Measurements from ENCODE around the gene ADGRD1.

Gene ADGRD1

DNA sequence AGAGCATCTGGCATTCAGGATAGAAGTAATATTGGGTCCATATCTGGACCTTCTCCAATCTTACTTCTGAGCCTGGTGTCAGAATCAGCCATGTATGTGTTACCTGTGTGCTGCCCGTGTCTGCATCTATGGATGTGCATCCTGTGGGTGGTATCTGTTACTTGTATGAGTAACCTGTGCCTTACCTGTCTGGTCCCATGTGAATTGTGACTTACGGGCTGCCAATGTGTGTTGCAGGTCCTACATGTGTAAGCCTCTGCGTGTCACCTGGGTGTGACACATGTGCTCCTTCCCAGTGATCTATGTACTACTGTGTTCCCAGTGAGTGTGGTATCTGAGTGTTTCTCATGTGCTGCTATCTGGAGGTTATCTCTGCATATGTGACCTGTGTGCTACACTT, 208.4 kb downstream of the ADGRD1 start:
- no peak for DNase-seq (ENCODE audit: low spot score)

DNA sequence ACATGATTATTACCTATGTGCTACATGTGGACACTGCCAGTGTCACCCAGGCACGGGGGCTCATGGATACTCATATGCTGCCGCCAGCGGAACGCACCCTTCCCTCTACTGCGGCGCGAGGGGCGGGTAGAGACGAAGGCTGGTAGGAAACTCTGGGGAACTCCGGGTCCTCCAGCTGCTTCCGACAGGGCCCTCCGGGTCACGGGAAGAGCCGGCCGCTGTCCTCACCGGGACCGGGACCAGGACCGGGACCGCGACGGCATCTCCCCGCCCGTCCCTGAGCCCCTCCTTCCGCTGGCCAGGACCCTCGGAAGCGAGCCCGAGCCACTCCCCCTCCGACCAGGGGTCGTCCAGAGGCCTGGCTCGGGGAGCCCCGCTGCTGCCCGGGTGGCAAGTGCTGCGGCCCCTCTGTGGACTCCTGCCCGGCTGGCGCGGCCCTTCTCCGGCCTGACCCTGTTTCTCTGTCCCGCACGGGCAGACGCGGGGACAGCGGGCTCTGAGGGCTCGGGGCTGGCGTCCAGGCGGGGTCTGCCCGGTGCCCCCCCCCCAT, 209.6 kb downstream of the ADGRD1 start:
- no peak for DNase-seq (ENCODE audit: low spot score)

DNA sequence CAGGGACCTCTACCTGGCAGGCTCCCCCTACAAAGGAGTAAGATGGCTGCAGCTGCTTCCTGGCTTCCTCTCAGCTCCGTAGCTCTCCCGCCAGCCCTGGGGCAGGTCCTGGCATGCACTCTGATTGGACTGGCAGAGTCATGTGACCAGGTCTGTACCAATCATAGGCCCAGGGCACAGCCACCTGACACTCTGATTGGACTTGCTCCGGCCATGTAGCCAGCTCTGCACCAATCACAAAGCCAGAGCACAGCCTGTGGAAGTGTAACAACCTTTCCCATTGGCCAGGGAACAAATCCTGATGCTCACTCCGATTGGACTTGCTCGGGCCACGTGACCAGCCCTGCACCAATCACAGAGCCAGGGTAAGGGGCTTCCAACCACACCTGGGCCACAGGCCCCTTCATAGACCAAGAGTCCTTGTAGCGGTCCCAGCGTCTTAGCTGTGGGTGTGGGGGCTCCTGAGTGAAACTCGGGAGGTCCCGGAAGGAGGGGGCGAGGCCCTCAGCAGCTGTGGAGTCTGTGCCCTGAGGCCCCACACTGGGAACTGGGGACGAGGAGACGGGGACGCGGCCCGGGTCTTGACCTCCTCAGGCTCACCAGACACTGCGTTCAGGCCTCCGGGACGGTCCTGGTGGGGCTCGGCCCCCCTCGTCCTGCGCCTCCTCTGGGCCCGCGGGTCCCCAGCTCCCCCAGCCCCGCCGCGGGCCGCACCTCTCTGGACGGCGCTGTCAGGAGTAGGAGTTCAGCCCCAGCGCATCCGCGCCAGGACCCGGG, 210.6 kb downstream of the ADGRD1 start:
- peak; percentile 44 for DNase-seq (ENCODE audit: low spot score)

DNA sequence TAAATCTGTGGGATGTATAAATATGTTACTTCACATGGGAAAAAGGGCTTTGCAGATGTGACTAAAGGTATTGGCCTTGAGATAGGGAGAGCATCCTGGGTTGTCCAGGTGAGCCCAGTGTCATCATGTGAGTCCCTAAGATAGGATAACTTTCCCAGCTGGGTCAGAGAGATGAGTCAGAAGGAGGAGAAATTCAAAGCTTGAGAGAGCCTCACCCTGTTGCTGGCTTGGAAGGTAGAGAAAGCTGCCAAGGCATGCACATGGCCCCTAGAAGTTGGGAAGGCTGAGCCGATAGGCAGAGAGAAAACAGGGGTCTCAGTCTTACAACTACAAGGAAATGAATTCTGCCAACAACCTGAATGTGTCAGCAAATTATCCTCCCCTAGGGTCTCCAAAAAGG, 213.0 kb downstream of the ADGRD1 start:
- DNase-seq (ENCODE audit: low spot score) = no peak

DNA sequence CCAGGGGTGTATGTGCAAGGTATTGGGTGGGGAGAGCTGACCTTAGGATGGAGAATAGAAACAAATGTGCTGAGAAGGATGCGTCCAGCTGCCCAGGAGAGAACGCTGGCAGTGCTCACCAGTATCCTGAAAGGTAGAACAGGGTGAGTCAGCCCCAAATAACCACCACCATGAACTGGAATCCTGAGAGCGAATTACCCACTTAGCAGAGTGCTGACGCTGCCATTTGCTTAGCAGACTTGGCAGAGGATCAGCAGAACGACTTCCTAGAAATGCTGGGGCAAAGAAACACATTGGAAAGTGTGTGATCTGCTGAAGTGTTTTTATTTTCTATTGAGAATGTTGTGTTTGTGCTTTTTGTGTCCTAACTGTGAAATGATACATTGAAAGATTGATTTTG, 213.6 kb downstream of the ADGRD1 start:
- DNase-seq (ENCODE audit: low spot score) = no peak

DNA sequence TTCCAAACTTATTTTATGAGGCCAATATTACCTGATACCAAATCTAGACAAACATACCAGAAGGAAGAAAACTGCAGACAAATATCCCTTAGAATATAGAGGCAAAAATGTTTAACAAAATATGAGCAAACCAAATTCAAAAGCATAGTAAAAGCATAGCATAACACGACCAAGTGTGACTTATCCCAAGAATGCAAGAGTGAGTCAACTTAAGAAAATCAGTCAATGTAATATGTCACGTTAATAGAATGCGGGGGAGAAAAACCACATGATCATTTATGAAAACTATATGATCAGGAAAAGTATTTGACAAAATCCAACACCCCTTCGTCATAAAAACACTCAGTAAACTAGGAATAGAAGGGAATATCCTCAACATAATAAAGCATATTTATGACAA, 217.3 kb downstream of the ADGRD1 start:
- no peak for DNase-seq (ENCODE audit: low spot score)

DNA sequence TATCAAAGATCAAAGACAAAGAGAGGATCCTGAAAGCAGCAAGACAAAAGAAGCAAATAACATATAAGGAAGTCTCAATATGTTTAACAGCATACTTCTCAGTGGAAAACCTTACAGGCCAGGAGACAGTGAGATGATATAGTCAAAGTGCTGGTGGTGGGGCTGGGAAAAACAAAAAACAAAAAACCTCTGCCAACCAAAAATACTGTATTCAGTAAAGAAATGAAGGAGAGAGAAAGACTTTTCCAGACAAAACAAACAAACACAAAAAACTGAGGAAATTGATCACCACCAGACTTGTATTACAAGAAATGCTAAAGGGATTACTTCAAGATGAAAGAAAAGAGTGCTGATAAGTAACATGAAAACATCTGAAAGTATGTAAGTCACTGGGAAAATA, 221.2 kb downstream of the ADGRD1 start:
- DNase-seq (ENCODE audit: low spot score) = no peak

DNA sequence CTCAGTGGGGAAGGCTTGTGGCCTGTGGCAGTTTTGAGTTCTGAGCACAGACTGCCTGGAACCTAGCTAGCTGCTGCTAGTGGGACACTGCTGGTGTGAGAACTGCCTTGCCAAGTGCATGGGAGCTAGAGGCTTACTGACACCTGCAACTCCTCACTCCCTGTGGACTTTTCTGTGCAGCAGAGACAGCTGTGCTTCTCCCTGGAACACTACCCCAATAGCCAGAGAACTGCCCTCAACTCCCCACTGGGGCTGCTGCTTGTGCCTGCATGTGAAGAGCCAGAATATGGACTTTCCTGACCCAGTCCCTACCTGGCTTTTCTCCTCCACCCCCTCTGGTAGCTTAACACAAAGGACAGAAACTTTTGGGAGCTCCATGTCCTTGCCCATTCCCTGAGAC, 222.6 kb downstream of the ADGRD1 start:
- DNase-seq (ENCODE audit: low spot score) = no peak

DNA sequence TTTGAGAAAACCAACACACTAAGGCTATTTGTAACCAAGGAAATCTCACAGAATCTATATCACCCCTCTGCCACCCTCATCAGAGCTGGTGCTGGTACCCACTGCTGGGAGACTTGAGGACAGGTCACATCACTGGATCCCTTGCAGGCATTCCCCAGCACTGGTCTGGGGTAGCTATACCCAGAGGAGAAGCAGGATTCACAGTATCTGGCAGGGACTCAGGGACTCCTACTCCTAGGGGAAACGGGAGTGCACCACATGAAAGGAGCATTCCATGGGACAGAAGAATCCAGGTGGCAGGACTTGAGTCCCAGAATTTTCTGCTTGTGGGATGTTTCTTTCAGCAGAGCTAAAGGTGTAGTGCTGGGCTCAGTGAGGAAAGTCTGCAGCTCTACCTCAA, 223.2 kb downstream of the ADGRD1 start:
- no peak for DNase-seq (ENCODE audit: low spot score)

DNA sequence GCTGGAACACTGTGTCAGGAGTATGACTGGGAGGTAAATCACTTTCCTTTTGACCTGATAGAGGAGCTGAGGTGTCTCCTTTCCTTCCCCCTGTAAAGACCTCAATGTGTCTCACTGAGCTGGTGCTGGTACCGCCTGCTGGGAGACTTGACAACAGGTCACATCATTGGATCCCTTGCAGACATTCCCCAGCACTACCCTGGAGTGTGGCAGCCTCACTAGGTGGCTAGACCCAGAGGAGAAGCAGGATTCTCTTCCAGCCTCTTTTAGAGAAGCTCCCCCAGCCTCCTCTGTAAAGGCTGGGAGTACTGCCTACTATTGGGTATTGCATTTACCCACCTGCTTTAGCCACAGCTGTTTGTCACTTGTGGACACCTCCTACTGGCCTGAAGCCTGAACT, 223.9 kb downstream of the ADGRD1 start:
- DNase-seq (ENCODE audit: low spot score) = no peak

DNA sequence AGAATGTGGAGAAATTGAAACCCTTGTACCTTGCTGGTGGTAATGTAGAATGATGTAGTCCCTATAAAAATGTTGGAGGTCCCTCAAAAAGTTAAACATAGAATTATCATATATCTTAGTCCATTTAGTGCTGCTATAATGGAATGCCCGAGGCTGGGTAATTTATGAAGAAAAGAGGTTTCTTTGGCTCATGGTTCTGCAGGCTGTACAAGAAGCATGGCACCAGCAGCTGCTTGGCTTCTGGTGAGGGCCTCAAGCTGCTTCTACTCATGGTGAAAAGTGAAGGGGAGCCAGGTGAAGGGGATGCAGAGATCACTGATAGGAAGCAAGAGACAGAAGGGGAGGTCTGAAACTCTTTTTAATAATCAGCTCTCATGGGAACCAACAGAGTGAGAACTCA, 233.9 kb downstream of the ADGRD1 start:
- no peak for DNase-seq (ENCODE audit: low spot score)

DNA sequence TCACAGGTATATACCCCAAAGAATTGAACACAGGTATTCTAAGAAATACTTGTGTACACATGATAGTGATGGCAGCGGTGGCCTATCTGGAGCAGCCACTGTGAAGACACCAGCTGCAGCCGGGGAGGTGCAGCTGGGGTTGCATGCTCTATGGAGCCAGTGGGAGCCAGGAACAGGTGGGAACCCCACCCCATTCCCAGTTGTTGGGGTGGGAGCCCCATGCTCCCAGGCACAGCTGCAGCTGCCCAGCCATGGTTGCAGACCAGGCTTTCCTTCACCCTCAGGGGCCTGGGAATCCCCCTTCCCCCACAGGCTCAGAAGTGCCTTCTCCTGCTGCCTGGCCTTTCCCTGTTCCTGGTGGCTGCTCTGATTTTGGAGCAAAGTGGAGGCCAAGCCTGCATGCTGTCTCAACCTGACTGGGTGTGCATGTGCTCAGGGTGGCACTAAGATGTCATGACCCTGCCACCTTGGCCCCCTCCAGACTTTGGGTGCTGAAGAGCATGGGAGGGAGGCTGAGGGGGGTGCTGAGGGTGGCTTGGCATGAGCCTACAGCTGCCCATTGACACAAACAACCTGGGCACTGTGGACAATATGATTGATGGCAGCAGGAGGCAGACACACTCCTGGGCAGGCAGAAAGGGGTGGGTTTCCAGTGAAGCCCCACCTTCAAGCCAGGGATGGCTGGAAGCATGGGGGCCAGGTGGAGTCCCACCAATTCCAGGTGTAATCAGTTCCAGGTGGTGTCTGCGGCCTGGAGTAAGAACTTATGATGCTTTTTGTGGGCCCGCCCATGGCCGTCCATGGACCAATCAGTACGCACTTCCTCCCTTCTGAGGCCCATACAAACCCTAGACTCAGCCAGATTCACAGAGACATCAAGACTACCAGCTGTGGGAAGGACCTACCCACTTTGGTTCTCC, 234.7 kb downstream of the ADGRD1 start:
- no peak for DNase-seq (ENCODE audit: low spot score)

DNA sequence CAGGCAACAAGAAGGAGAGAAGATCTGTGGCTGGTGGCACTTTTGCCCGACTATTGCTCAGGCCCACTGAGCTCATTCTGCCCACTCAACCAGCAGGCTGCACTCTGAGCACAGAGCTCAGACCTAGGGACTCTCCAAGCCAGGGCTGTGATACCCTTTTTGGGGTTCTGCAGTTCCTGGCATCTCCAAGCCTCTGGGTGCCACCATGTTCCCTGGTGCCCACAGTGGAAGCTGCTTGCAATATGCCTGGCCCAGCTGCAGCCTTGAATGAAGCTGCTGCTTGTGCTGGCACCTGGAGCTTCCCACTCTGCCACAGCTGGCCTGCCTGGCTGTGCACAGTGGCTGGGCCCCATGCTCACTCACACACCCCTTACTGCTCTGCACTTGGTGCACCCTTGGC, 236.1 kb downstream of the ADGRD1 start:
- DNase-seq (ENCODE audit: low spot score) = no peak

DNA sequence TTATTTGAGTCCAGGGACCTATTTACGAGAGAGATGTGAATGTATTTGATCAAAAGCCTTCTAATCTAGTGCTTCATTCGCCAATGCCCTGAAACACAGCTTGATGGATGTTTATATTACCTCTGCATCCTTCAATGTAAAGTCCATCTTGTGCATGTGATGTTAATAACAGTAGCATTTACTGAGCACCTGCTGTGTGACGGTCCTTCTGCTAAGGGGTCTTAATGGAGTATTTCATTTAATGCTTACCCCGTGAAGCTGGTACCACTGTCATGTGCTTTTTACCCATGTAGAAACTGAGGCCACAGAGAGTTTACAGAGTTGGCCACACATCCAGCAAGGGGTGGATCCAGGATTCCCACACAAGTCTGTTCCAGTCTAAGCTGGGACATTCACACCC, 237.3 kb downstream of the ADGRD1 start:
- DNase-seq (ENCODE audit: low spot score) = no peak

Measured in iPS-NIHi11 (cell line).